HCEC 1CT (cell line): ENCODE results near the gene WNT7A.

Experiments
- DNase-seq: peaks from one replicate; pipeline ENCODE4 v3.0.0-alpha.2; 2017

The WNT7A gene

GRCh38 chr3:13884851-13885703 is 5.2 kb upstream of the WNT7A start:
- no peak for DNase-seq

- DNase-seq: no peak
These were observed 3.8 kb upstream of the WNT7A start for GRCh38 chr3:13883681-13884080.

GRCh38 chr3:13882876-13883275 is 3.0 kb upstream of the WNT7A start:
- no peak for DNase-seq

GRCh38 chr3:13881536-13882410 is 1.9 kb upstream of the WNT7A start:
- no peak for DNase-seq

GRCh38 chr3:13880811-13881156 is 913 bp upstream of the WNT7A start:
- no peak for DNase-seq

GRCh38 chr3:13879102-13879945 is 547 bp downstream of the WNT7A start:
- DNase-seq: no peak

GRCh38 chr3:13878281-13879101 is 1.4 kb downstream of the WNT7A start:
- DNase-seq: no peak

GRCh38 chr3:13877911-13878280 is 2.0 kb downstream of the WNT7A start:
- DNase-seq: no peak

GRCh38 chr3:13876451-13877100 is 3.3 kb downstream of the WNT7A start:
- no peak for DNase-seq

- DNase-seq: no peak
These were observed 5.0 kb downstream of the WNT7A start for GRCh38 chr3:13874891-13875290.

- DNase-seq: no peak
These were observed 6.1 kb downstream of the WNT7A start for GRCh38 chr3:13873818-13874217.

- no peak for DNase-seq
These were observed 7.4 kb downstream of the WNT7A start for GRCh38 chr3:13872451-13872850.

GRCh38 chr3:13871791-13872190 is 8.1 kb downstream of the WNT7A start:
- DNase-seq: no peak

GRCh38 chr3:13870902-13871301 is 9.0 kb downstream of the WNT7A start:
- no peak for DNase-seq

GRCh38 chr3:13869761-13870343 is 10.0 kb downstream of the WNT7A start:
- DNase-seq: no peak

- DNase-seq: no peak
These were observed 10.8 kb downstream of the WNT7A start for GRCh38 chr3:13868844-13869724.

GRCh38 chr3:13867732-13868131 is 12.1 kb downstream of the WNT7A start:
- DNase-seq: no peak

GRCh38 chr3:13866041-13866965 is 13.6 kb downstream of the WNT7A start:
- no peak for DNase-seq

GRCh38 chr3:13865581-13865980 is 14.3 kb downstream of the WNT7A start:
- no peak for DNase-seq
